Testis (tissue), 2 donors: ENCODE measurements around the gene RIMBP2.

Source experiments
- CTCF ChIP-seq, 3 experiments: fragments of 450-650 bp in 2 of 3; fragments of 200-600 bp in 1 of 3; sonication (generic) in 1 of 3; IDR thresholded peaks; one replicate each; pipeline ENCODE4 v1.5.1; 2016 to 2019; ENCODE audit warnings: antibody characterized with exemption in 3 of 3, mild to moderate bottlenecking in 2 of 3, moderate library complexity in 1 of 3
- POLR2A ChIP-seq: fragments of 450-650 bp; IDR thresholded peaks from one replicate; pipeline ENCODE4 v1.6.1; 2017; ENCODE audit warnings: antibody characterized with exemption, mild to moderate bottlenecking, moderate library complexity

DNA sequence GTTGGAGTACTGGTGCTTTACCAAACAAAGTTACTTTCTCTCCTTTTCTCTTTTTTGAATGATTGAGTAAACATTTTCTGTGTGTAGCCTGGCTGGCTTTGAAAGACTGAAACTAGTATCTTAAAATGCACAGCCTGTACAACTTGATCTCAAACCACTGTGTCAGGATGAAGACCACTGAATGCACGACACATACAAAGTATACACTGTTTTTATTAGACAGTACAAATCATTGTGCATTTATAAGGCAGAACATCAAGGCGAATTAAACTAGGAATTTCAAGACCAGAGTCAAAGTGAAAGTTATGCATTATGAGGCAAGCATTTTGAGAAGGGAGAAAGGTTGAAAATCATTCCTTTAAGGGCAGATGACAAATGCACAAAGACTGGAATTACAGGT, 319.4 kb downstream of the RIMBP2 start:
- TF ChIP-seq CTCF (IDR thresholded peaks at IDR 0.05) (no peak), POLR2A (no peak)
